HepG2 (cell line): ENCODE data around the gene CCNB1IP1. TPM values are rescaled to one million over a fixed set of nuclear protein-coding genes. Genes with fewer than 3 reads are reported as not detected.

Source experiments
- ATRX ChIP-seq: sonication (generic); formaldehyde crosslinking; IDR thresholded peaks from 2 replicates; pipeline ENCODE4 v1.4.0; 2020; ENCODE audit warnings: missing genetic modification reagents, borderline replicate concordance
- CAMTA2 ChIP-seq: sonication (generic); formaldehyde crosslinking; IDR thresholded peaks from 2 replicates; pipeline ENCODE4 v1.4.0; 2020; ENCODE audit warnings: mild to moderate bottlenecking, missing genetic modification reagents, borderline replicate concordance
- CBFB ChIP-seq: sonication (generic); formaldehyde crosslinking; IDR thresholded peaks from 2 replicates; pipeline ENCODE4 v1.4.0; 2020; ENCODE audit warnings: missing genetic modification reagents
- CC2D1A ChIP-seq: sonication (generic); formaldehyde crosslinking; IDR thresholded peaks from 2 replicates; pipeline ENCODE4 v1.8.1; 2023; ENCODE audit warnings: mild to moderate bottlenecking, missing genetic modification reagents
- CHD2 ChIP-seq: IDR thresholded peaks from 2 replicates; pipeline ENCODE4 v1.6.1; 2011; ENCODE audit warnings: low read depth, low read length, improper control_type of control experiment
- ERF ChIP-seq: IDR thresholded peaks from 2 replicates; pipeline ENCODE4 v1.6.1; 2018; ENCODE audit warnings: missing biosample characterization, missing genetic modification reagents
- FLYWCH1 ChIP-seq: sonication (generic); formaldehyde crosslinking; IDR thresholded peaks from 2 replicates; pipeline ENCODE4 v1.8.1; 2023; ENCODE audit warnings: mild to moderate bottlenecking, missing genetic modification reagents
- GABPB1 ChIP-seq: IDR thresholded peaks from 2 replicates; pipeline ENCODE4 v1.6.1; 2016; ENCODE audit warnings: mild to moderate bottlenecking, missing genetic modification reagents, moderate library complexity, missing compliant biosample characterization
- NR2F2 ChIP-seq: IDR thresholded peaks from 2 replicates; pipeline ENCODE4 v1.6.1; 2012; ENCODE audit warnings: low read depth, inconsistent platforms, borderline replicate concordance
- NR3C1 ChIP-seq: sonication (generic); formaldehyde crosslinking; IDR thresholded peaks from 2 replicates; pipeline ENCODE4 v1.4.0; 2020; ENCODE audit warnings: missing genetic modification reagents
- POLR2A ChIP-seq, 2 experiments: IDR thresholded peaks; 2 replicates each; pipeline ENCODE4 v1.6.1; 2011; ENCODE audit warnings: low read depth in 2 of 2, low read length in 2 of 2, mild to moderate bottlenecking in 1 of 2, moderate library complexity in 1 of 2; ENCODE audit not compliant: insufficient read depth in 1 of 2
- PREB ChIP-seq: sonication (generic); formaldehyde crosslinking; IDR thresholded peaks from 2 replicates; pipeline ENCODE4 v1.4.0; 2020; ENCODE audit warnings: missing genetic modification reagents
- RBFOX2 ChIP-seq: fragments of 200-400 bp; formaldehyde crosslinking; IDR thresholded peaks from 2 replicates; pipeline ENCODE4 v1.6.1; 2017; ENCODE audit warnings: low read depth, mild to moderate bottlenecking, low read length
- SMAD3 ChIP-seq: sonication (generic); formaldehyde crosslinking; IDR thresholded peaks from 2 replicates; pipeline ENCODE4 v1.4.0; 2020; ENCODE audit warnings: missing genetic modification reagents
- SMC3 ChIP-seq: IDR thresholded peaks from 2 replicates; pipeline ENCODE4 v1.6.1; 2011; ENCODE audit warnings: low read length, improper control_type of control experiment
- SNRNP70 ChIP-seq: fragments of 200-400 bp; formaldehyde crosslinking; IDR thresholded peaks from 2 replicates; pipeline ENCODE4 v1.6.1; 2017; ENCODE audit warnings: mild to moderate bottlenecking, low read depth, low read length, moderate library complexity
- TAF15 ChIP-seq: fragments of 200-400 bp; formaldehyde crosslinking; IDR thresholded peaks from one replicate; pipeline ENCODE4 v1.6.1; 2018; ENCODE audit warnings: mild to moderate bottlenecking, low read depth, low read length; ENCODE audit not compliant: poor library complexity, severe bottlenecking
- THAP7 ChIP-seq: sonication (generic); formaldehyde crosslinking; IDR thresholded peaks from 2 replicates; pipeline ENCODE4 v1.8.1; 2023; ENCODE audit warnings: mild to moderate bottlenecking, missing genetic modification reagents
- ZNF780A ChIP-seq: sonication (generic); formaldehyde crosslinking; IDR thresholded peaks from 2 replicates; pipeline ENCODE4 v1.8.0; 2022; ENCODE audit warnings: mild to moderate bottlenecking, missing genetic modification reagents, moderate library complexity
- ZSCAN31 ChIP-seq: sonication (generic); formaldehyde crosslinking; IDR thresholded peaks from 2 replicates; pipeline ENCODE4 v1.5.0; 2020; ENCODE audit warnings: low read depth, mild to moderate bottlenecking, missing genetic modification reagents
- polyA plus RNA-seq, 8 experiments: library from polyadenylated mRNA; depleted of rRNA in 3 of 8; stranded (reverse) in 7 of 8; unstranded in 1 of 8; fragments of >200 nt; fragmentation: Illumina TruSeq in 4 of 8; extraction: Trizol in 4 of 8; gene quantifications; 2 replicates each; pipeline versions ENCODE4 v1.2.1 to v1.2.3, GENCODE V29; 2011 to 2016; ENCODE audit warnings: low read depth in 4 of 8, missing spikeins in 1 of 8, mixed read lengths in 1 of 8; ENCODE audit not compliant: insufficient read depth in 1 of 8
- total RNA-seq, 5 experiments: library from RNA; depleted of rRNA; stranded (reverse); fragments of >200 nt; fragmentation: Illumina TruSeq; extraction: Trizol; gene quantifications; 2 replicates each; pipeline ENCODE4 v1.2.3, GENCODE V29; 2016; ENCODE audit warnings: low read depth in 1 of 5
- TF ChIP-seq, protein P1 (sequence below): sonication (generic); formaldehyde crosslinking; IDR thresholded peaks from 2 replicates; pipeline ENCODE4 v1.4.0; 2020; ENCODE audit warnings: missing genetic modification reagents

Gene CCNB1IP1
- total and polyA plus RNA-seq, 2 of the 13 experiments (the other 11 are each of a cell fraction or from before 2014, with no cell fraction given) = 98.3 to 125 TPM

DNA sequence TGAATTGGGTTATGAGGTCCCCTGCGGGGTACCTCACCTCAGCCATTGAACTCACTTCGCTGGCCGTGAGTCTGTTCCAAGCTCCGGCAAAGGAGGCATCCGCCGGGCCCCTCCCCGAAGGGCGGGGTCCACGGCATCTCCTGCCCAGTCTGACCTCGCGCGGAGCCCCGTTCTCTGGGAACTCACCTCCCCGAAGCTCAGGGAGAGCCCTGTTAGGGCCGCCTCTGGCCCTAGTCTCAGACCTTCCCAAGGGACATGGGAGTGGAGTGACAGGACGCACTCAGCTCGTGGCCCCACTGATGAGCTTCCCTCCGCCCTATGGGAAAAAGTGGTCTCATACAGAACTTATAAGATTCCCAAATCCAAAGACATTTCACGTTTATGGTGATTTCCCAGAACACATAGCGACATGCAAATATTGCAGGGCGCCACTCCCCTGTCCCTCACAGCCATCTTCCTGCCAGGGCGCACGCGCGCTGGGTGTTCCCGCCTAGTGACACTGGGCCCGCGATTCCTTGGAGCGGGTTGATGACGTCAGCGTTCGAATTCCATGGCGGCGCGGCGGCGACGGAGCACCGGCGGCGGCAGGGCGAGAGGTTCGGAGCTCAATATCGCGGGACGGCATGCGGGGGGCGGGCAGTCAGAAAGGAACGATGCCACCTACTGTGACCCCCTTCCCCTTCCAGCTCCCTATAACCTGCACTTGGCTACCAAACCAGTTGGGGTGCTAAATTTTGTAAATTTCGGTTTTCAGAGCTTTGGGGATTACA is 10.2 kb upstream of the CCNB1IP1 start, which contains the start of gene PARP2 (continued):
- TF ChIP-seq ERF (CRISPR knock-in tag) = peak; percentile 96
- peak; percentile 89 for TF ChIP-seq RBFOX2
- no peak for TF ChIP-seq SNRNP70
- TF ChIP-seq ZNF780A (CRISPR knock-in tag) = 0 out of 2 replicates have a peak, but pooled peaks have one; percentile 51
- TF ChIP-seq SMC3 = peak; percentile 8; the same call in 1 of the 2 replicates
- TF ChIP-seq CAMTA2 = 0 out of 2 replicates have a peak, but pooled peaks have one; percentile 21
- 0 out of 2 replicates have a peak, but pooled peaks have one; percentile 57 for TF ChIP-seq THAP7 (CRISPR knock-in tag)
- TF ChIP-seq GABPB1 (CRISPR knock-in tag) = peak; percentile 84
- peak; percentile 92 for TF ChIP-seq SMAD3 (CRISPR knock-in tag)
- TF ChIP-seq, protein P1, sequence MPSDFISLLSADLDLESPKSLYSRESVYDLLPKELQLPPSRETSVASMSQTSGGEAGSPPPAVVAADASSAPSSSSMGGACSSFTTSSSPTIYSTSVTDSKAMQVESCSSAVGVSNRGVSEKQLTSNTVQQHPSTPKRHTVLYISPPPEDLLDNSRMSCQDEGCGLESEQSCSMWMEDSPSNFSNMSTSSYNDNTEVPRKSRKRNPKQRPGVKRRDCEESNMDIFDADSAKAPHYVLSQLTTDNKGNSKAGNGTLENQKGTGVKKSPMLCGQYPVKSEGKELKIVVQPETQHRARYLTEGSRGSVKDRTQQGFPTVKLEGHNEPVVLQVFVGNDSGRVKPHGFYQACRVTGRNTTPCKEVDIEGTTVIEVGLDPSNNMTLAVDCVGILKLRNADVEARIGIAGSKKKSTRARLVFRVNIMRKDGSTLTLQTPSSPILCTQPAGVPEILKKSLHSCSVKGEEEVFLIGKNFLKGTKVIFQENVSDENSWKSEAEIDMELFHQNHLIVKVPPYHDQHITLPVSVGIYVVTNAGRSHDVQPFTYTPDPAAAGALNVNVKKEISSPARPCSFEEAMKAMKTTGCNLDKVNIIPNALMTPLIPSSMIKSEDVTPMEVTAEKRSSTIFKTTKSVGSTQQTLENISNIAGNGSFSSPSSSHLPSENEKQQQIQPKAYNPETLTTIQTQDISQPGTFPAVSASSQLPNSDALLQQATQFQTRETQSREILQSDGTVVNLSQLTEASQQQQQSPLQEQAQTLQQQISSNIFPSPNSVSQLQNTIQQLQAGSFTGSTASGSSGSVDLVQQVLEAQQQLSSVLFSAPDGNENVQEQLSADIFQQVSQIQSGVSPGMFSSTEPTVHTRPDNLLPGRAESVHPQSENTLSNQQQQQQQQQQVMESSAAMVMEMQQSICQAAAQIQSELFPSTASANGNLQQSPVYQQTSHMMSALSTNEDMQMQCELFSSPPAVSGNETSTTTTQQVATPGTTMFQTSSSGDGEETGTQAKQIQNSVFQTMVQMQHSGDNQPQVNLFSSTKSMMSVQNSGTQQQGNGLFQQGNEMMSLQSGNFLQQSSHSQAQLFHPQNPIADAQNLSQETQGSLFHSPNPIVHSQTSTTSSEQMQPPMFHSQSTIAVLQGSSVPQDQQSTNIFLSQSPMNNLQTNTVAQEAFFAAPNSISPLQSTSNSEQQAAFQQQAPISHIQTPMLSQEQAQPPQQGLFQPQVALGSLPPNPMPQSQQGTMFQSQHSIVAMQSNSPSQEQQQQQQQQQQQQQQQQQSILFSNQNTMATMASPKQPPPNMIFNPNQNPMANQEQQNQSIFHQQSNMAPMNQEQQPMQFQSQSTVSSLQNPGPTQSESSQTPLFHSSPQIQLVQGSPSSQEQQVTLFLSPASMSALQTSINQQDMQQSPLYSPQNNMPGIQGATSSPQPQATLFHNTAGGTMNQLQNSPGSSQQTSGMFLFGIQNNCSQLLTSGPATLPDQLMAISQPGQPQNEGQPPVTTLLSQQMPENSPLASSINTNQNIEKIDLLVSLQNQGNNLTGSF (CRISPR knock-in tag) = no peak; the same call in 1 of the 2 replicates
- no peak for TF ChIP-seq PREB
- 0 out of 2 replicates have a peak, but pooled peaks have one; percentile 26 for TF ChIP-seq CBFB (CRISPR knock-in tag)
- no peak for TF ChIP-seq CC2D1A (CRISPR knock-in tag)
- 0 out of 2 replicates have a peak, but pooled peaks have one; percentile 20 for TF ChIP-seq ZSCAN31 (CRISPR knock-in tag)
- peak; percentile 94 for TF ChIP-seq CHD2
- TF ChIP-seq FLYWCH1 = no peak
- no peak for TF ChIP-seq NR3C1 (CRISPR knock-in tag)
- no peak for TF ChIP-seq TAF15
- TF ChIP-seq NR2F2 = peak; percentile 50; the same call in 1 of the 2 replicates
- TF ChIP-seq POLR2A (IDR thresholded peaks at IDR 0.05; ENCODE audit: insufficient read depth in 1 of 2, low read depth in 2 of 2, low read length in 2 of 2) = peak; percentile 82 to 99
- TF ChIP-seq ATRX (CRISPR knock-in tag) = no peak
